Pons (tissue), 1 donor: ENCODE data around the gene MTR.
A peak's percentile ranks its signal among the peaks of the same experiment; 100 is the strongest.

Experiments used
- DNase-seq: peaks from one replicate; pipeline ENCODE4 v3.0.0-alpha.2; 2016; ENCODE audit warnings: low spot score

The MTR gene

GRCh38 chr1:236864211-236864610, 69.1 kb downstream of the MTR start:
- no peak for DNase-seq

- no peak for DNase-seq
Measured at GRCh38 chr1:236864996-236865817, 70.1 kb downstream of the MTR start.

- DNase-seq: no peak
Measured at GRCh38 chr1:236865818-236866155, 70.7 kb downstream of the MTR start.

GRCh38 chr1:236868625-236869467, 73.8 kb downstream of the MTR start:
- no peak for DNase-seq

- peak; percentile 17 for DNase-seq
Measured at GRCh38 chr1:236869911-236870310, 74.8 kb downstream of the MTR start.

GRCh38 chr1:236870721-236871120, 75.6 kb downstream of the MTR start:
- DNase-seq: peak; percentile 69

GRCh38 chr1:236872075-236872666, 77.1 kb downstream of the MTR start:
- no peak for DNase-seq

GRCh38 chr1:236875975-236876374, 80.9 kb downstream of the MTR start:
- DNase-seq: no peak

- no peak for DNase-seq
Measured at GRCh38 chr1:236877661-236878060, 82.6 kb downstream of the MTR start.

- DNase-seq: no peak
Measured at GRCh38 chr1:236880209-236880608, 85.1 kb downstream of the MTR start.

GRCh38 chr1:236882678-236883077, 87.6 kb downstream of the MTR start:
- no peak for DNase-seq

- no peak for DNase-seq
Measured at GRCh38 chr1:236886199-236886598, 91.1 kb downstream of the MTR start.

- DNase-seq: no peak
Measured at GRCh38 chr1:236887081-236887480, 92.0 kb downstream of the MTR start.

GRCh38 chr1:236888126-236888525, 93.0 kb downstream of the MTR start:
- no peak for DNase-seq

- DNase-seq: no peak
Measured at GRCh38 chr1:236888903-236889302, 93.8 kb downstream of the MTR start.

GRCh38 chr1:236890152-236891056, 95.3 kb downstream of the MTR start:
- DNase-seq: no peak

- no peak for DNase-seq
Measured at GRCh38 chr1:236893626-236894545, 98.8 kb downstream of the MTR start.

- no peak for DNase-seq
Measured at GRCh38 chr1:236895665-236896387, 100.7 kb downstream of the MTR start.

GRCh38 chr1:236896716-236897115, 101.6 kb downstream of the MTR start:
- no peak for DNase-seq
